ENCODE measurements around the gene SOHLH2. TPM values are rescaled to one million over a fixed set of nuclear protein-coding genes. Genes with fewer than 3 reads are reported as not detected.

Gene SOHLH2
- polyA plus RNA-seq, 1 donor from 2014 or later: 4.5 TPM

GRCh38 chr13:36193151-36193855 is 21.1 kb downstream of the SOHLH2 start:
- no peak overlapping the region for H3K9ac ChIP-seq (ENCODE audit: low read length)
- TF ChIP-seq EP300 (conservative IDR thresholded peaks at IDR 0.05; ENCODE audit: poor library complexity, severe bottlenecking): no peak
- no peak for TF ChIP-seq REST (IDR thresholded peaks at IDR 0.05; ENCODE audit: borderline replicate concordance)
- no peak for TF ChIP-seq TAF1 (IDR thresholded peaks at IDR 0.05; ENCODE audit: low read depth)
- TF ChIP-seq MXI1 (conservative IDR thresholded peaks at IDR 0.05; ENCODE audit: poor library complexity, severe bottlenecking): no peak
- no peak for TF ChIP-seq RAD21 (conservative IDR thresholded peaks at IDR 0.05)
- no peak for TF ChIP-seq CTCF (IDR thresholded peaks at IDR 0.05; ENCODE audit: poor library complexity, severe bottlenecking)
- no peak for TF ChIP-seq SMC3 (conservative IDR thresholded peaks at IDR 0.05; ENCODE audit: poor library complexity)
- TF ChIP-seq POLR2AphosphoS5 (IDR thresholded peaks at IDR 0.05): no peak
- no peak for TF ChIP-seq EZH2 (IDR thresholded peaks at IDR 0.05; ENCODE audit: borderline replicate concordance, insufficient read depth, low read length, poor library complexity, severe bottlenecking)
- no peaks in the 10 kb centered on the region for H3F3A ChIP-seq (ENCODE audit: insufficient read depth, low read length, poor library complexity, severe bottlenecking)
- H3K27me3 ChIP-seq (ENCODE audit: insufficient read depth, low read depth, low read length): no peaks in the 10 kb centered on the region
- H2AFZ ChIP-seq (ENCODE audit: low read depth, low read length): no peak overlapping the region
- H4K20me1 ChIP-seq (ENCODE audit: insufficient read depth): no peaks in the 10 kb centered on the region
- no peak overlapping the region for H3K4me2 ChIP-seq (ENCODE audit: low read length)
- H3K9me2 ChIP-seq (ENCODE audit: insufficient read depth, low read length): no peaks in the 10 kb centered on the region
- H3K9me3 ChIP-seq (ENCODE audit: low read length): no peaks in the 10 kb centered on the region
- no peaks in the 10 kb centered on the region for H3K79me2 ChIP-seq (replicated peaks; ENCODE audit: insufficient read depth, low read length)
- no peak overlapping the region for H3K4me3 ChIP-seq (ENCODE audit: low read length)
- H3K36me3 ChIP-seq (ENCODE audit: insufficient read depth, low read length): no peaks in the 10 kb centered on the region
- no peak overlapping the region for H3K27ac ChIP-seq (ENCODE audit: low read length)

GRCh38 chr13:36192166-36192565 is 22.2 kb downstream of the SOHLH2 start:
- Histone ChIP-seq H3K79me2 (replicated peaks; ENCODE audit: insufficient read depth, low read length) (no peaks in the 10 kb centered on the region), H3F3A (ENCODE audit: insufficient read depth, low read length, poor library complexity, severe bottlenecking) (no peaks in the 10 kb centered on the region), H3K4me3 (ENCODE audit: low read length) (no peak overlapping the region), H2AFZ (ENCODE audit: low read depth, low read length) (no peak overlapping the region), H3K36me3 (ENCODE audit: insufficient read depth, low read length) (no peaks in the 10 kb centered on the region), H3K27me3 (ENCODE audit: insufficient read depth, low read depth, low read length) (no peaks in the 10 kb centered on the region), H4K20me1 (ENCODE audit: insufficient read depth) (no peaks in the 10 kb centered on the region), H3K4me2 (ENCODE audit: low read length) (no peak overlapping the region), H3K27ac (ENCODE audit: low read length) (no peak overlapping the region), H3K9ac (ENCODE audit: low read length) (no peak overlapping the region), H3K9me2 (ENCODE audit: insufficient read depth, low read length) (no peaks in the 10 kb centered on the region), H3K9me3 (ENCODE audit: low read length) (no peaks in the 10 kb centered on the region)
- TF ChIP-seq TAF1 (IDR thresholded peaks at IDR 0.05; ENCODE audit: low read depth) (no peak), EP300 (conservative IDR thresholded peaks at IDR 0.05; ENCODE audit: poor library complexity, severe bottlenecking) (no peak), EZH2 (IDR thresholded peaks at IDR 0.05; ENCODE audit: borderline replicate concordance, insufficient read depth, low read length, poor library complexity, severe bottlenecking) (no peak), POLR2AphosphoS5 (IDR thresholded peaks at IDR 0.05) (no peak), SMC3 (conservative IDR thresholded peaks at IDR 0.05; ENCODE audit: poor library complexity) (no peak), RAD21 (conservative IDR thresholded peaks at IDR 0.05) (no peak), MXI1 (conservative IDR thresholded peaks at IDR 0.05; ENCODE audit: poor library complexity, severe bottlenecking) (no peak), REST (IDR thresholded peaks at IDR 0.05; ENCODE audit: borderline replicate concordance) (no peak), CTCF (IDR thresholded peaks at IDR 0.05; ENCODE audit: poor library complexity, severe bottlenecking) (no peak)
